ENCODE results near the gene S100P.

DNA sequence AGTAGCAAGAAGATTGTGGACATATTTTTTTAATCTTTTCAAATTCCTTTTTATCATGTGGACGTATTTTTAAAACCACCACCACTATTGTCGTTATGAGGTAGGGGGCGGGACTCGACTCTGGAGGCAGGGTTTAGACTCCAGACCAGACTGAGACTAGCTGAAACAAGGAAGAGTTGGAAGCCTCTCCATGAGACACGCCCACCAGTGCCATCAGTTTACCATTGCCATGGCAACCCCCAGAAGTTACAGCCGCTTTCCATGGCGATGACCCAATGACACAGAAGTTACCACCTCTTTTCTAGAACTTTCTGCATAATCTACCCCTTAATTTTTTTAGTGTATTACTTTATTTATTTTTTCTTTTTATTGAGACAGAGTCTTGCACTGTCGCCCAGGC is 44.5 kb upstream of the S100P start:
- TF ChIP-seq CTCF (IDR thresholded peaks at IDR 0.05) (no peak), POLR2A (IDR thresholded peaks at IDR 0.05) (no peak)

All from thyroid gland (tissue), 4 donors.